Right atrium auricular region (tissue), 2 donors: ENCODE measurements around the gene OAF. TPM values are rescaled to one million over a fixed set of nuclear protein-coding genes. Genes with fewer than 3 reads are reported as not detected.

Experiments used
- DNase-seq: peaks from one replicate; pipeline ENCODE4 v3.0.0-alpha.2; 2019; ENCODE audit warnings: low spot score
- H3K27ac ChIP-seq, 2 donors: fragments of 200-600 bp; sonication (generic); 1 replicate in 1 of 2; 2 replicates in 1 of 2; pipeline ENCODE4 v1.5.1; 2016 to 2019
- H3K27me3 ChIP-seq, 2 donors: fragments of 200-600 bp; sonication (generic); one replicate each; pipeline versions ENCODE4 v1.5.1 to v1.6.0; 2017 to 2019
- H3K36me3 ChIP-seq: fragments of 200-600 bp; sonication (generic); one replicate; pipeline ENCODE4 v1.5.1; 2016
- H3K4me1 ChIP-seq, 2 donors: fragments of 200-600 bp; sonication (generic); one replicate each; pipeline versions ENCODE4 v1.5.1 to v1.6.0; 2017 to 2019
- H3K4me3 ChIP-seq, 2 donors: fragments of 200-600 bp; sonication (generic); 1 replicate in 1 of 2; 2 replicates in 1 of 2; pipeline ENCODE4 v1.5.1; 2017 to 2019; ENCODE audit warnings: mild to moderate bottlenecking in 1 of 2, moderate library complexity in 1 of 2
- H3K9me3 ChIP-seq, 2 donors: fragments of 200-600 bp; sonication (generic); one replicate each; pipeline ENCODE4 v1.5.1; 2019
- total RNA-seq, 2 donors: library from RNA; depleted of rRNA; stranded (reverse); fragments of >200 nt; gene quantifications; one replicate each; pipeline ENCODE4 v1.1.0, GENCODE V29; 2016
- TF ChIP-seq, protein P1 (sequence below), 2 donors: fragments of 200-600 bp; sonication (generic); IDR thresholded peaks; one replicate each; pipeline ENCODE4 v1.5.1; 2019; ENCODE audit warnings: antibody characterized with exemption in 2 of 2

OAF gene
- total RNA-seq, 2 donors from 2014 or later = 27.9 to 43.6 TPM

DNA sequence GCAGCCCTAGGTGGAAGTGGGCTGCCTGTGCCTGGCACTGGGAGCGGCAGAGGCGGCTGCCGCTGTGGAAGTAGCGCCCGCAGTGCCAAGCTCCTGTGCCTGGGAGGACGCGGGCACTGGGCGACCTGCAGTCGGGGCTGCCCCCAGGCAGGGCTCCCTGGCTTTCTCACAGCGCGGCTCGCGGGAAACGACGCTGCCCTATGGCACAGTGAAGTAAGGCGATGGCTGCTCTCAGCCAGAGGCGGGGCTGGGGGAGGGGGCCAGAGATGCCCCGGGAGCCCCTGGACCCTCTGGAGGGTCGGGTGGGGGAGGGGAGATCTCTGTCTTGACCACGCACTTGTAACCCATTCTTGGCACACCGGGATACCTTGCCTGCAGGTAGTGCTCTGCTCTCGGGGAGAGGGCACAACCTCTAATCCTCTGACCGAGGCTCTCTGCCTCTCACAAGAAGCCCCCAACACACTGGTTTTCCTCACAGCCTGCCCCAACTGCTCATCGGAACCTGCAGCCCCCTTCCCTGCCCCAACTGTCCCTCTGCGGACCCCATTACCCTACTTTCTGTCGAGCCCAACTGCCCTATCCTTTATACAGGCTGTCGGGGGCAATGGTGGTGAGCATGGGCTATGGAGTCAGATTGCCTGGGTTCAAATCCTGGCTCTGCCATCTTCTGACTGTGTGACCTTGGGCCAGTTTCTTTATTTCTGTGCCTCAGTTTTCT lies 40.7 kb upstream of the OAF start:
- peaks cover 0 to 5% of the 10 kb centered on the region in 2 donors for H3K27me3 ChIP-seq
- peak; percentile 47 for DNase-seq
- H3K4me3 ChIP-seq = peak overlapping the region in 1 of 2 donors; percentile 47
- peaks cover 0 to under 1% of the 10 kb centered on the region in 2 donors for H3K9me3 ChIP-seq
- H3K36me3 ChIP-seq = no peaks in the 10 kb centered on the region
- H3K4me1 ChIP-seq = peaks cover 0 to 25% of the 10 kb centered on the region in 2 donors
- TF ChIP-seq, protein P1, sequence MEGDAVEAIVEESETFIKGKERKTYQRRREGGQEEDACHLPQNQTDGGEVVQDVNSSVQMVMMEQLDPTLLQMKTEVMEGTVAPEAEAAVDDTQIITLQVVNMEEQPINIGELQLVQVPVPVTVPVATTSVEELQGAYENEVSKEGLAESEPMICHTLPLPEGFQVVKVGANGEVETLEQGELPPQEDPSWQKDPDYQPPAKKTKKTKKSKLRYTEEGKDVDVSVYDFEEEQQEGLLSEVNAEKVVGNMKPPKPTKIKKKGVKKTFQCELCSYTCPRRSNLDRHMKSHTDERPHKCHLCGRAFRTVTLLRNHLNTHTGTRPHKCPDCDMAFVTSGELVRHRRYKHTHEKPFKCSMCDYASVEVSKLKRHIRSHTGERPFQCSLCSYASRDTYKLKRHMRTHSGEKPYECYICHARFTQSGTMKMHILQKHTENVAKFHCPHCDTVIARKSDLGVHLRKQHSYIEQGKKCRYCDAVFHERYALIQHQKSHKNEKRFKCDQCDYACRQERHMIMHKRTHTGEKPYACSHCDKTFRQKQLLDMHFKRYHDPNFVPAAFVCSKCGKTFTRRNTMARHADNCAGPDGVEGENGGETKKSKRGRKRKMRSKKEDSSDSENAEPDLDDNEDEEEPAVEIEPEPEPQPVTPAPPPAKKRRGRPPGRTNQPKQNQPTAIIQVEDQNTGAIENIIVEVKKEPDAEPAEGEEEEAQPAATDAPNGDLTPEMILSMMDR (IDR thresholded peaks at IDR 0.05) = no peak
- no peak overlapping the region for H3K27ac ChIP-seq

DNA sequence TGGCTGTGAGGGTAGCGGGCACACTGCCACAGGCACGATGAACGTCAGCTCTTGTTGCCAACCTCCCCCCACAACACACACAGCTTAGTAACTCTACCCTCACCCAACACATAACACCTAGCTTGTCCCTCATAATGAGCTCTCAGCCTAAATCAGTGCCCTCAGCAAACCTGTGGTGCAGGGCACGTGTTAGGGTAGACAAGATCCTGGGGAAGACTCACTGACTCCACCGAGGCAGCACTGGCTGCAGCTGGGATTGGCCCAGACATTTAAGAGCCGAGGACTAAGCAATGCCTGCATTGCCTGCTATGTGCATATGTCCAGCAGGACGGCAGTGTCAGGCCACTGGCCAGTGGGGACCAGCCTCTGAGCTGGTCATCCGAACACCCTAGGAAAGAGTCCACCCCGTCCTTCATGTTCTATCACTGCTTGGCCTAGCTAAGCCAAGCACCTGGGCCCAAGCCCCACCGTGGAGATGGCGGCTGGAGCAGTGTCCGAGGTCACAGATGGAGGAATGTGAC lies 40.0 kb upstream of the OAF start:
- DNase-seq = peak; percentile 56
- Histone ChIP-seq H3K36me3 (no peaks in the 10 kb centered on the region), H3K4me1 (peaks cover 0 to 25% of the 10 kb centered on the region in 2 donors), H3K4me3 (no peak overlapping the region), H3K9me3 (no peaks in the 10 kb centered on the region), H3K27ac (no peak overlapping the region), H3K27me3 (peaks cover 0 to 5% of the 10 kb centered on the region in 2 donors)
- TF ChIP-seq, protein P1 (IDR thresholded peaks at IDR 0.05) = no peak

DNA sequence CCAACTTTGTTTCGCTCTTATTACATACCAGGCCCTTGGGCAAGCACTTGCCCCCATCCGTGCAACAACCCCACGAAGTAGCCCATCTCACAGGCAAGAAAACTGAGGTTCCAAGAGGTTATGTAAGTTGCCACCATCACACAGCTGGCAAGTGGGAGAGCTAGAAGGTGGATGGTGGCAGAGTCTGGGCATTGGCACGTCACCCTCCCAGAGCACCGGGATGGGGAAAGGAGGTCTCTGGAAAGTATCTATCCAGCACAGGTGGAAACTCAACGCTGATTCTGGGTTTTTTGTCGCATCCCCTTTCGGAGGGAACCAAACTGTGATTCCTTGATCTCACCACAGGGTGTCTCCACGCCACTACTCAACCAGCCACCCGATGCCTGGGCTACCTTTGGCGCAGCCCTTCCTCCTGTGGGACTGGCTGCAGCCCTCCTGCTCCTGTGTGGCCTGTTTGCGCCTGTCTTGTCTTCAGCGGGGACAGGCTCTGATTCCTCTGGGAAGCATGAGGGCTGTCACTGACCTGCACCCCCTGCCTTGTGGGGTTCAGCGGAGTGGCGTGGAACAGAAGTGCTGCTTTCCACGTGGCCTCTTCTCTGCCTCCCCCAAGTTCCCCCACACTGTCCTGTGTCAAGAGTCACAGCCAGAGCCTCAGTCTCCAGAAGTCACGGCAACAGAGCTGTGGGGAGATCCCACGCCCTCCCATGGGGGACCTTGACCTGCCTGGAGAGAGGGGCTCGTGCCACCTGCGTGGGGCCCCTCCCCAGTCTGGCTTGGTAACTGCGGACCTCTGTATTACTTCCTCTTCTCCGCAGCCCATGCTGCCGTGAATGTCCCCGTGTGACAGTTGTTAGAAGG lies 38.5 kb upstream of the OAF start:
- H3K4me1 ChIP-seq = peaks cover 0 to 25% of the 10 kb centered on the region in 2 donors
- TF ChIP-seq, protein P1 (IDR thresholded peaks at IDR 0.05) = peak; percentile 67 to 89
- no peak overlapping the region for H3K4me3 ChIP-seq
- no peaks in the 10 kb centered on the region for H3K36me3 ChIP-seq
- peak; percentile 80 for DNase-seq
- H3K27ac ChIP-seq = no peak overlapping the region
- no peaks in the 10 kb centered on the region for H3K9me3 ChIP-seq
- peaks cover 0 to 5% of the 10 kb centered on the region in 2 donors for H3K27me3 ChIP-seq

DNA sequence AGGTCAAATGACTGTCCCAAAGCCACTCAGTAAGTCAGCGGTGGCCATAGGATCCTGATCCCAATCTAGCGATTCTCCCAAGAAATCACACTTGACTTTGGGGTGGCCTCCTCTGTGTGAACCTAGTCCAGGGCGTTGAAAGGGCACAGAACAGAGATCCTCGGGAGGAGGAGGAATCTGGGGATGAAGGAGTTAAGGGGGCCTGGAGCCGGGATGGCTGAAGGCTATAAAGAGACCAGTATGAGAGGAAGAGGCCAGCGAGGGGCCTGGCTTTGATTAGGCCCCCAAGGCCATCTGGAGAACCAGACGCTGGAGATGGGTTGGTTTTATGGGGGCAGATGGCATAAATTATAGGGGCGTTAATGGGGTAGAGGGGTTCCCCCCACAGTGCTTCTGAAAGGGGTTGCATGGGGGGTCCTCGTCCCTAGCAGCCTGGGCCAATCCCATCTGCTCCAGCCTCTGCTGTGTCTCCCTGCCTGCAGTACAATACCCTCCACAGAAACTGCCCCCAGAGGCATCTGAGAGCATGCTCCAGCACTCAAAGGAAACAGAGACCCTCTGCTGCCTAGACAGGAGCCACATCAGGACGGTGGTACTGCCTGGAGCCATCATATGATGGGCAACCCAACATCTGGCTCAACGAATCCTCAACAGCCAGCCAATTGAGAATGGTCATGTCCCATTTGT lies 37.7 kb upstream of the OAF start:
- no peaks in the 10 kb centered on the region for H3K36me3 ChIP-seq
- no peaks in the 10 kb centered on the region for H3K9me3 ChIP-seq
- TF ChIP-seq, protein P1 (IDR thresholded peaks at IDR 0.05) = no peak
- no peak overlapping the region for H3K27ac ChIP-seq
- H3K4me3 ChIP-seq = no peak overlapping the region
- peaks cover 0 to 5% of the 10 kb centered on the region in 2 donors for H3K27me3 ChIP-seq
- peaks cover 0 to 24% of the 10 kb centered on the region in 2 donors for H3K4me1 ChIP-seq
- DNase-seq = no peak

DNA sequence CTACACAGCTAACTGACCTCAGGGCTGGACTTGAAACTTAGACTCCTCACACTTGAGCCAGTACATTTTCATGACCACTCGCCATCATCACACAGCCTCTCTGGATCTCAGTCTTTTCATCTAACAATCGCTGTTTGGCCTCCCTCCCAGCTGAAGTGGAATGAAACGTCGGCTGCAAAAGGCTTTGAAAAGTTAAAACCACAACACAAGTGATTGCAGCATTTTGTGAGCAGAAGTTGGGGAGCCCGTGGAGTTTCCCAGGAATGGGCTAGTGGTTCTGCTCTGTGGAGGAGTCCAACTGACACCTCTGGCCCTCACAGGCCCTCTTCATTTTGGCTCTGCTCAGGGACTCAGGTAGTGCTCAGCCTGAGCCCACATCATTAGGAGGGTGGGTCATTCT lies 37.0 kb upstream of the OAF start:
- H3K9me3 ChIP-seq = no peaks in the 10 kb centered on the region
- H3K27me3 ChIP-seq = peaks cover 0 to 5% of the 10 kb centered on the region in 2 donors
- TF ChIP-seq, protein P1 (IDR thresholded peaks at IDR 0.05) = no peak
- DNase-seq = peak; percentile 40
- H3K36me3 ChIP-seq = no peaks in the 10 kb centered on the region
- H3K4me3 ChIP-seq = no peak overlapping the region
- no peak overlapping the region for H3K27ac ChIP-seq
- H3K4me1 ChIP-seq = peaks cover 0 to 21% of the 10 kb centered on the region in 2 donors
